Superior temporal gyrus (tissue), 1 donor: ENCODE data around the gene ASB3.
A peak's percentile ranks its signal among the peaks of the same experiment; 100 is the strongest.
"Not testable (repeated sequence)": the region's sequence is repeated elsewhere in the genome, so short reads cannot be mapped to it uniquely, and the experiment has no call there.

Source experiments
- DNase-seq: peaks from one replicate; pipeline ENCODE4 v3.0.0-alpha.2; 2016; ENCODE audit errors: extremely low spot score

The ASB3 gene, protein sequence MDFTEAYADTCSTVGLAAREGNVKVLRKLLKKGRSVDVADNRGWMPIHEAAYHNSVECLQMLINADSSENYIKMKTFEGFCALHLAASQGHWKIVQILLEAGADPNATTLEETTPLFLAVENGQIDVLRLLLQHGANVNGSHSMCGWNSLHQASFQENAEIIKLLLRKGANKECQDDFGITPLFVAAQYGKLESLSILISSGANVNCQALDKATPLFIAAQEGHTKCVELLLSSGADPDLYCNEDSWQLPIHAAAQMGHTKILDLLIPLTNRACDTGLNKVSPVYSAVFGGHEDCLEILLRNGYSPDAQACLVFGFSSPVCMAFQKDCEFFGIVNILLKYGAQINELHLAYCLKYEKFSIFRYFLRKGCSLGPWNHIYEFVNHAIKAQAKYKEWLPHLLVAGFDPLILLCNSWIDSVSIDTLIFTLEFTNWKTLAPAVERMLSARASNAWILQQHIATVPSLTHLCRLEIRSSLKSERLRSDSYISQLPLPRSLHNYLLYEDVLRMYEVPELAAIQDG

DNA sequence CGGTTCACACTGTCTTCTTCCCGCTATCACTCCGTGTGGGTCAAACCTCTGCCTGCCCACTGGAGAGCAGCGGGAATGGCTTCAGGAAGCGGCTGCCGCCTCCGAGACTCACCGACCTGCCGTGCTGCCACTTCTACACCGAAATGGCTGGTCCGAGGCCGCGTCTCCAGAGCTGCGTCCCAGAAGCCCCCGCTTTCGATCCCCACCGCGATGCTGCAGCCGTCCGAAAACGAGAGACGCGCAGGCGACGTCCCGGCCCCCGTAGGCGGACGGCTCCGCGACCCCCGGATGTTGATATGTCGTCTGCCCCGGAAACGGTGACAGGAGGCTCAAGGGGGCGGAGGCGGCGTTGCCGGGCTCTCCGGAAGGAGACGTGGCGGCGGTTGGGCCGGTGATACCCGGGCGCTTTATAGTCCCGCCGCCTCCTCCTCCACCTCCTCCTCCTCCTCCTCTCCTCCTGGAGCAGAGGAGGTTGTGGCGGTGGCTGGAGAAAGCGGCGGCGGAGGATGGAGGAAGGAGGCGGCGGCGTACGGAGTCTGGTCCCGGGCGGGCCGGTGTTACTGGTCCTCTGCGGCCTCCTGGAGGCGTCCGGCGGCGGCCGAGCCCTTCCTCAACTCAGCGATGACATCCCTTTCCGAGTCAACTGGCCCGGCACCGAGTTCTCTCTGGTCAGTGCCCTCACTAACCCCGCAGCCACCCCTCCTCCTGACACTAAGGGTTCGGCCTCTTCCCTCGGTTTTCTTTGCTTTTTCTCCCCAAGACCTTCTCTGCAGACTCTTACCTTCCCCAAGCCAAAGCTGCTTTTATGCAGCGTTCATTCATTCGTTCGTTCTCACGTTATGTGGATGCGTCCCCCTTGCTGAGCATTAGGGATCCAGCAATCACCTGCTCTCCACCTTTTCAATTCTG is at the start of gene ASB3, which contains the start of gene ERLEC1:
Gene ASB3 (minus strand): TSS at position 249 of the 909 bp plus-strand sequence. CDS start 21,381 bp downstream, outside the sequence.
Gene ERLEC1 (plus strand): TSS at position 340 of the 909 bp plus-strand sequence. CDS start 167 bp downstream, at position 507.
- DNase-seq = peak; percentile 92

DNA sequence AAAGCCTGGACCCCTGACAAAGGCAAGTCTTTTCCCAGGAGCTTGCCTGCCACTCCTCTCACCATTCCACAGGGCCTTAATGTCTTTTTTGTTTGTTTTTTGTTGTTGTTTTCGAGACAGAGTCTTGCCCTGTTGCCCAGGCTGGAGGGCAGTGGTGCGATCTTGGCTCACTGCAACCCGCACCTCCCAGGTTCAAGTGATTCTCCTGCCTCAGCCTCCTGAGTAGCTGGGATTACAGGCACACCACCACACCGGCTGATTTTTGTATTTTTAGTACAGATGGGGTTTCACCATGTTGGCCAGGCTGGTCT is 43.2 kb upstream of the ASB3 start:
- not testable (repeated sequence) for DNase-seq

DNA sequence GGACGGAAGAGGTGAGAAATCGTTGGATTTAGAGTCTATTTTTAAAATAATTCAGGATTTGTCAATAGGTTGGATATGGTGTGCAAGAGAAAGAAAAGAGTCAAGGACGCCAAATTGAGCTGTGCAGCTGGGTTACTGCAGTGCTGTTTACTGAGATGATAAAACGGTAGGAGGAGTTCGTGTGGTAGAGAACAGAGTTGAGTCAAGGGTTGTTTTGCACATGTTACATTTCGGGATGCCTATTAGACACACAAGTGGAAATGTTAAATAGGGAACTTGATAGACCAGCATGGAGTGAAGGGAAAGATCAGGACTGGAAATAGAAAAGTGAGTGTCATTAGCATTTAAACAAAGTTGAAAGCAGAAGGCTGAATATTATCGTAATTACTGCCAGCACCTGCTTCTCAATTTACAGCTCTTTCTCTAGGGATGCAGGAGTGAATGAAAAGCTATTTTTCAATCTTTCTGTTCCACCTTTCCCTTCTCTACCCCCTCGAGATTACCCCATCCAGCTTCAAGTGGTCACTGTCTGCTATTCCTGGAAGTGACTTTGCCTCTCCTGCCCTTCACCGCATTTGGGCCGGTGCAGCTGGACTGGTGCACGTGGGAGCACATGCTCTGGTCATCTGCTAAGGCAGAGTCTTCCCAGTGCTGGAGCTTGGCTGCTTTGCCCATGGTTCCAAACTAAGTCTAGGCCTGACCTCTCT is 42.7 kb upstream of the ASB3 start:
- DNase-seq = no peak

DNA sequence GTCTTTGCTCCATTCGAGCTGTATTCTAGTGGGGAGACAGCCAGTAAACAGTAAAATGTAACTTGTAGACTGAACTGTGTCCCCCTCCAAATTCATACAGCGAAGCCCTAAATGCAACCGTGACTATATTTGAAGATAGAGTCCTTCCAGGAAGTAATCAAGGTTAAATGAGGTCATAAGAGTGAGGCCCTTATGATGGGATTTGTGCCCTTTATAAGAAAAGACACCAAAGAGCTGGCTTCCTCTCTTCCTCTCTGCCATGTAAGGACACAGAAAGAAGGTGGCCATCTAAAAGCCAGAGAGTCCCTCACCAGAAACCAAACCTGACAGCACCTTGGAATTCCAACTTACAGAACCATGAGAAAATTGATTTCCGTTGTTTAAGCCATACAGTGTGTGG is 41.6 kb upstream of the ASB3 start:
- no peak for DNase-seq

DNA sequence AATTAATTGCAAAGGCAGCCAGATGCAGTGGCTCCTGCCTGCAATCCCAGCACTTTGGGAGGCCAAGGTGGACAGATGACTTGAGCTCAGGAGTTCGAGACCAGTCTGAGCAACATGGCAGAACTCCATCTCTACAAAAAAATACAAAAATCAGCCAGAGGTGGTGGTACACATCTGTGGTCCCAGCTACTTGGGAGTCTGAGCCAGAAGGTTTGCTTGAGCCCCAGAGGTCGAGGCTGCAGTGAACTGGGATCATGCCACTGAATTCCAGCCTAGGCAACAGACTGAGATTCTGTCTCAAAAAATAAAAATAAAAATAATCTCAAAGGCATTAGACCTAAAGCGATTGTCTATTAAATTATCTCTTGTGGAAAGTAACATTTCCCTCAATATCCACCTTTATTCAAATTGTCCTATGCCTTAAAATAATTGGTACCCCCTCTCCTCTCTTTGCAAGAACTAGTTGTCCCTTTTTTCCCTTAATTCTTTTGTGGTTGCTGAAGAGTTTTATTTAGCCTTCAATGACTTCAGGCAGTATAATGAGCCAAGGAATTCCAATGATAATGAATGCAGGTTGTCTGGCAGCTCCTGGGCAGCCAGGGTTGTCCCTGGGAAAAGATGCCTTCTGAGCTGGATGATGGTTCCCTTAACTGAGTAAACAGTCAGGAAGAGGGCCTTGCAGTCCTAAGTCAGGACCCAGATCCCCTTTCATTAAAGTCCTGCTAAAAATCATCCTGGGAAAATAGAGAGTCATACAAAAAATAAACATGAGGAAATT is 40.8 kb upstream of the ASB3 start:
- no peak for DNase-seq

DNA sequence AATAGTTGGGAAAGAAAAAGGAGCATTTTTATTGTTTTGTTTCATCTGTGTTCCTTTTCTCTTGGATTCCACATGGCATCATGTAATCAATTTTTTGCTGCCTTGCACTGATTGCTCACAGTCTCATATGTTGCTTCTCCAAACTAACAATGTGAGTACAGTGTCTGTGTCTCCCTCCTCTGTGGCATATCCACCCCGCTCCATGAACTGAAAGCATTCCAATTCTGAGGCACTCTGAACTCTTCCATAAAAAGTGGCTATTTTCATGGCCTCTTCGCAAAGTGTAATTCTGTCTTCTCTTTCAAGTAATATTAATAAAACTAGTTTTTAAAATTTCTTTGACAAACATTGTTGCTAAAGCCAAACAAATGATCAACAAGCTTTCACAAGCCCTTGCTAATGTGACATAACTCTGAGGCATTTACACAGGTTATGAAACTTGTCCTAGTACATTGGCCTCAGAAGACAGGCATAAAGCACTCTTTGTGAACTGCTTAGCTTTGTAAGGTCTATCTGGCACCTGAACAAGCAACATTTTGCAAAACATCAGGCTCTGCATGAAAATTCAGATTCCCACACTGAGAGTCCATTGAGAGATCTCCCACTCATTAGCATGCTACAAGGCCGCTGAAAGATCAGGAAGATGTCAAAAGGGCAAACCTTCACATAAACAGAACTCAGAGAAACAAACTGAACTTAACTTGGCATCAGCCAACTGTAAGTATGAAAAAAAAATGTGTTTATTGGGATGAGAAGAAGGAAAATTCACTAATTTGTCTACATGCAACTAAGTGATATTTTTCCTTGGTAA is 40.0 kb upstream of the ASB3 start:
- DNase-seq = peak; percentile 65

DNA sequence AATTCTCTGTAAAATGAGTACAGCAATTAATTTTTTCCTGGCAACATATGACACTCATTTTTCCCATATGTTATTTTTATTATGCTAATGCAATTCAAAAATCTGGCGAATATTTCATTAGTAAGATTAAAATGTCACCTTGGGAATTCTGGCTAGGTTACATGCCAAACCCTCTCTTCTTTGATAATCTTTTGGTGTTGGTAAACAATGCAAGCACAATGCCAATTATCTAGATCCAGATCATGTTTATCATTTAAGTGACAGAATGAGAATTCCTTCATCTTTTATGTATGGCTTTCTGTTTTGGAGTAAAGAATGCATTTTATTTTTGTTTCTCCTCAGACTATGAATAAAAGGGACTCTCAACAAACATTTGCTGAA is 39.3 kb upstream of the ASB3 start:
- DNase-seq = no peak

DNA sequence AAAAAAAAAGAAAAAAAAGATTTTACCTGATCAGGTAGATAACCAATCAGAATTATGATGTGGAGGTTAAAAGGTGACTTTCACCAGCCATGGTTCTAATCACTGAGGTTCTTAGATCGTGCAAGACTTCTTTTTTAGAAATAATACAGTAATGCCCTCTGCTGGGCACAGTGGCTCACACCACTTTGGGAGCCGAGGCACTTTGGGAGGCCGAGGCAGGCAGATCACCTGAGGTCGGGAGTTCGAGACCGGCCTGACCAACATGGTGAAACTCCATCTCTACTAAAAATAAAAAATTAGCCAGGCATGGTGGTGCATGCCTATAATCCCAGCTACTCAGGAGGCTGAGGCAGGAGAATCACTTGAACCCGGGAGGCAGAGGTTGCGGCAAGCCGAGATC is 36.9 kb upstream of the ASB3 start:
- not testable (repeated sequence) for DNase-seq

DNA sequence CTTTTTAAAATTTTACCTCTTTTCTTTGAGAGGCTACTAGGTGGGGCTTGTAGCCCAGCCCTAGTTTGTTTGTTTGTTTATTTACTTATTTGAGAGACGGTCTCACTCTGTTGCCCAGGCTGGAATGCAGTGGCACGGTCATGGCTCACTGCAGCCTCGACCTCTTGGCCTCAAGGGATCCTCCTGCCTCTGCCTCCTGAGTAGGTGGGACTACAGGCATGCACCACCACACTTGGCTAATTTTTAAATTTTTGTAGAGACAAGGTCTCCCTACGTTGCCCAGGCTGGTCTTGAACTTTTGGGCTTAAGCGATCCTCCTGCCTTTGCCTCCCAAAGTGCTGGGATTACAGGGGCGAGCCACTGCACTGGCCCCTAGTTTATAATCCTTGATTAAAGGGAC is 35.1 kb upstream of the ASB3 start:
- no peak for DNase-seq

DNA sequence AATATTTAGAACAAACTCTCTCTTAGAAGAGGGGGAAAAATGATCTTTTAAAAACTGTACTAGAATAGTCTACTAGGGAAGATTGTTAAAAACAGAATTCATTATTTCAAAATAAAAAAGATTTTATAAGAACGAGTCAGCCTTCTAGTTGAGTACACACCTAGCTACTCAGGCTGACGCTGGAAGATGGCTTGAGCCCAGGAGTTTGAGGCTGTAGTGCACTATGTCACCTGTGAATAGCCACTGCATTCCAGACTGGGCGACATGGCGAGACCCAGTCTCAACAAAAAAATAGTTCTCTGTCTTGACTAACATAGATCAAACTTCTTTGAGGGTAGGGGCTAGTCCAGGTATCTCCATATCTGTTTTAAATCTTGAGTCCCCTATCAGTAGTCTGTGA is 34.0 kb upstream of the ASB3 start:
- DNase-seq = no peak

DNA sequence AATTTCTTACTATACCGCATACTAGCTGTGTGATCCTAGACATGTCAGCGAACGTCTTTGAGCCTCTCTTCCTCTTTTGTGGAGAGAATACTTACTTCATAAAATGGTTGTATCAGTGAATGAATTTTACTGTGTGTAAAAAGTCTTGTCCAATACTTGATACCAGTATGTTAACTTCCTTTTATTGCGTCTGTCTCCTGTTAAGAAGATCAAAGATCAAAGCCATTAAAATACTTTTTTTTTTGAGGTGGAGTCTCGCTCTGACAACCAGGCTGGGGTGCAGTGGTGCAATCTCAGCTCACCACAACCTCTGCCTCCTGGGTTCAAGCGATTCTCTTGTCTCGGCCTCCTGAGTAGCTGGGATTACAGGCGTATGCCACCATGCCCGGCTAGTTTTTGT is 33.3 kb upstream of the ASB3 start:
- DNase-seq = no peak

DNA sequence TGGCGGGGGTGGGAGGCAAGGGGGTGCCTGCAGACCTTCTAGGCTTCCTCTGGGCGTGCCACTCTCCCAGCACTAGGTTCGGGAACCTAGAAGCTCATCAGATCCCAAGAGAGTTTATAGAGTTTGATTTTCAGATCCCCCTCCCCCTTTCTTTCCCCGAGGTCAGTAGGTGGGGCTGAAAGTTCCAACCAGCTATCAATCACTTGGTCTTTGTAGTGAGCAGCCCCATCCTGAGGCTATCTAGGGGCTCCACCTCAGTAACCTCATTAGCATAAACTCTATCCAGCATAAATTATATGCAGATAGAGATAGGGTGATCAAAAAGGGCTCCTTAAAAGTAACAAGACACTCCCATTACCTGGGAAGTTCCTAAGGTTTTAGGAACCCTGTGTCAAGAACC is 32.9 kb upstream of the ASB3 start:
- no peak for DNase-seq

DNA sequence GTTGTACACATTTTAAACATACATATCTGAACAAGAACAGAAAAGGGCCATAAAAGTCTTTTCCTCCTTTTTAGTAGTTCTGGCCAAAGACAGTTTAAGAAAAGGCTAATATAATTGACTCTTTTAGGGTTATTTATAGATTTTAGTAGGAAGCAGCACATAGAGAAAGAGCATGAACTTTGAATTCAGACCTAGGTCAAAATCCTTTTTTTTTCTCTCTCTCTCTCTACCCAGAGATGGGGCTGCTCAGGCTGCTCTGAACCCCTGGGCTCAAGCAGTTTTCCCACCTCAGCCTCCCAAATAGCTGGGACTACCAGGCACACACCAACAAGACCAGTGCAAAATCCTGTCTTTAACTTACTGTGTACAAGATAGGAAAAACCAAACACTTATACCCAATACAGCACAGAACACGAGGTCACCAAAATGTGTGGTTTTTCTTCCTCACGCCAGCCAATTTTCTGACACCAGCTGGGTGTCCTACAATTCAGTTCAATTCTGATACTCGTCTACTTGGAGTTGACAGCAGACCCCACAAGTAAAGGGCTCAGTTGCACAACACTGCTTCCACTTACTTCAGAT is 32.2 kb upstream of the ASB3 start:
- no peak for DNase-seq

DNA sequence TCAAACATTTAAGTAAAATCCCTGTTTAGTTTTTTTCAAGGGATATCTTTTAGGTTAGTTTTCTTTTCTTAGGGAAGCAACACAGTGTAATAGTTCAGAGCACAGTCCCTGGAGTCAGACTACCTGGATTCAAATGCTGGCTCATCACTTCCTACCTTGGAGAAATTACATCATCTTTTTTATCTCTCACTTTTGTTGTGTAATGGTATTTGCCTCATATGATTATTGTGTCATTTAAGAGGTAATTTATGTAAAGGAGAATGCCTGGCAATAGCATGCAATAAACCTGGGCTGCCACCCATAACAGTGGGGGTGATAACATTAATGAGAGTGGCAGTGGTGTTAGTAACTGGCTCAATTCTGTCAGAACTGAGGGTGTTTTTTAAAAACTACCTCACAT is 26.4 kb upstream of the ASB3 start:
- no peak for DNase-seq

DNA sequence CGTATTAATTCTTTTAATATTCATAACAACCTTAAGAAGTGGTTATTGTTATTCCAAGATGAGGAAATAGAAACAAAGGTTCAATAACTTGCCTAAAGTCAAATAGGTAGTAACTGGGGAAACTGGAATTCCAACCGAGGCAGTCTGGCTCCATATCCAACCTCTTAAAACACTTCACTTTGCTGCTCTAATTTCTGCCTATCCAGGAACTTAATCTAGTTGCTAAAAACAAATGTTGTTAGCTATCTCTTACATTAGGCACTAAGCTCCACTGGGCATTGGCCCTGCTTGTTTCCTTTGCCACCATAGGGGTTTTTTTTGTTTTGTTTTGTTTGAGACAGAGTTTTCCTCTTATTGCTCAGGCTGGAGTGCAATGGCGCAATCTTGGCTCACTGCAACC is 24.8 kb upstream of the ASB3 start:
- DNase-seq = no peak

DNA sequence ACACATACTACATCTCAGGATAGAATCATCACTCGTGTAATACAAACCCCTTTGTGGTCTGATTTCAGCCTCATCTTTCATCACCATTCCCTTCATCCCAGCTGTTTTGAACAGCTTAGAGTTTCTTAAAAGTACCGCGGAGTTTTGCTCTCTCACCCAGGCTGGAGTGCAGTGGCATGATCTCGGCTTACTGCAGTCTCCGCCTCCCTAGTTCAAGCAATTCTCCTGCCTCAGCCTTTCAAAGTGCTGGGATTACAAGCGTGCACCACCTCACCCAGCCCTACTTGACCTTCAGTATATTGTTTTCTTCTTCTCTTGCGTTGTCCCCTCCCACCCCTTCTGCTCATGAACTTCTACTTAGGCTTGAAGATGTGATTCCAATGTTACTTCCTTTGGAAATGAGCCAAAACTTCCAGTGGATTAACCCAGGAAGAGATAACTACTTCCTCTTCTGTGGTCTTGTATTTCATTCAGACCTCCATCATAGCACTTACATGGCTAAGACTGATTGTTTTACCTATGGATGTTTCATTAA is 15.9 kb upstream of the ASB3 start:
- no peak for DNase-seq

DNA sequence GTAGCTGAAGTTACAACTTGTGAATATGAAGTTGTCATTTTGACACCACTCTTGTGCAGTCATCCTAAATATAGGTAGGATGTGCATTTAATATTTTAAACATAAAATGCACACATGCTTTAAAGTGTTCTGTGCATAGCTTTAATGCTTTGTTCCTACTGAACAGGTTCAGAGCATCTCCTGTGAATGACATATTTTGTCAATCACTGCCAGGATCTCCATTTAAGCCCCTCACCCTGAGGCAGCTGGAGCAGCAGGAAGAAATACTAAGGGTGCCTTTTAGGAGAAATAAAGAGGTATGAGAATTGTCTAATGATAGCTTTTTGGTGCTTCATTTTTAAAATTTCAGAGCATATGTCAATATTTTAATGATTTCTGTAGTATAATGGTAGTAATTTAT is 14.8 kb upstream of the ASB3 start:
- DNase-seq = no peak

DNA sequence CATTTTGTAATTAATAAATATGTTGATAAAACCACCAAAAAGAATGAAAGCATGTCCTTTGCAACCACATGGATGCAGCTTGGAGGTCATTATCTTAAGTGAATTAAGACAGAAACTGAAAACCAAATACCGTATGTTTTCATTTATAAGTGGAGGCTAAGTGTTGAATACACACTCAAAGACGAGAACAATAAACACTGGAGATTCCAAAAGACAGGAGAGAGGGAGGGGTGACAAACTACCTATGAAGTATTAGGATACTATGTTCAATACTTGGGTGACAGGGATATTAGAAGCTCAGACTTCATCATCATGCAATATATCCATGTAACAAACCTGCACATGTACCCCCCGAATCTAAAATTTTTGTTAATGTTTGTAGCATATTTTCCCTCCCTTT is 7.1 kb upstream of the ASB3 start:
- DNase-seq = no peak

DNA sequence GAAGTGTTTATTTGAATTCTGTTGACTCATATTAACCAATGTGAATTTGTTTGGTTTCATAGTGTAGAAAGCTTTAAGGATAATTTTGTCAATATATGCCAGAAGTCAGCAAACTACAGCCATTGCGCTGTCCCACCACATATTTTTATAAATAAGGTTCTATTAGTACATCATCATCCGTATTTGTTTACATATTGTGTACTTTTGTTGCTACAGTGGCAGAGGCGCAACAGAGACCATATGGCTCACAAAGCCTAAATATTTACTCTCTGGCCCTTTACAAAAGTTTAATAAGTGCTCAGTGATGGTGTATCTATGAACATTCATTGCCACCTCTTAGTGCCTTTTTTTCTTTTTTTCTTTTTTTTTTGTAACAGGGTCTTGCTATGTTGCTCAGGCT is 6.5 kb upstream of the ASB3 start:
- no peak for DNase-seq
